T-cell (primary cell): ENCODE results near the gene OGFRL1. TPM values are rescaled to one million over a fixed set of nuclear protein-coding genes. Genes with fewer than 3 reads are reported as not detected.
"Not testable (repeated sequence)": the region's sequence is repeated elsewhere in the genome, so short reads cannot be mapped to it uniquely, and the experiment has no call there.

ENCODE experiments used
- ATAC-seq, 4 experiments: fragments of 200-7000 bp in 3 of 4; fragments of 150-1000 bp in 1 of 4; cut with Tn5 transposase; replicated peaks in 1 of 4; 1 replicate in 3 of 4; 2 replicates in 1 of 4; pipeline ENCODE4 v1.10.0; 2021; ENCODE audit warnings: moderate library complexity in 3 of 4, mild to moderate bottlenecking in 2 of 4, moderate number of reproducible peaks in 1 of 4
- CTCF ChIA-PET, 2 donors: fragments of 300-600 bp; sonication (Branson Sonifier 250); formaldehyde crosslinking; loops; one replicate each; lab custom pipeline; 2022; ENCODE audit warnings: antibody characterized with exemption in 2 of 2; lab: Charles Lee
- POLR2A ChIA-PET, 2 donors: fragments of 300-600 bp; sonication (Branson Sonifier 250); formaldehyde crosslinking; loops; one replicate each; lab custom pipeline; 2022; ENCODE audit warnings: antibody characterized with exemption in 2 of 2; lab: Charles Lee
- DNase-seq, 35 experiments: peaks; one replicate each; pipeline versions ENCODE4 v3.0.0 to v3.0.0-alpha.2; 2013 to 2023
- H3K27ac ChIP-seq: one replicate; pipeline ENCODE4 v1.5.1; 2013; ENCODE audit warnings: low read length
- H3K27me3 ChIP-seq, 2 experiments: replicated peaks in 1 of 2; 1 replicate in 1 of 2; 2 replicates in 1 of 2; pipeline versions ENCODE4 v1.6.1 to v1.7.0; 2013; ENCODE audit warnings: low read length in 1 of 2, mixed read lengths in 1 of 2; ENCODE audit not compliant: control insufficient read depth in 2 of 2, insufficient read depth in 2 of 2; ENCODE audit errors: extremely low read depth in 1 of 2
- H3K36me3 ChIP-seq, 2 donors: 1 replicate in 1 of 2; 2 replicates in 1 of 2; pipeline versions ENCODE4 v1.6.1 to v1.7.0; 2013; ENCODE audit warnings: low read length in 1 of 2; ENCODE audit not compliant: control insufficient read depth in 2 of 2, insufficient read depth in 1 of 2; ENCODE audit errors: extremely low read depth in 1 of 2
- H3K4me1 ChIP-seq, 2 experiments: 1 replicate in 1 of 2; 2 replicates in 1 of 2; pipeline versions ENCODE4 v1.6.1 to v1.7.0; 2013; ENCODE audit warnings: low read length in 2 of 2, mixed read lengths in 1 of 2; ENCODE audit not compliant: insufficient read depth in 2 of 2, control insufficient read depth in 1 of 2; ENCODE audit errors: extremely low read depth in 1 of 2
- H3K4me3 ChIP-seq, 2 donors: 1 replicate in 1 of 2; 2 replicates in 1 of 2; pipeline versions ENCODE4 v1.5.1 to v1.7.0; 2013; ENCODE audit warnings: mild to moderate bottlenecking in 2 of 2, low read length in 1 of 2, moderate library complexity in 1 of 2; ENCODE audit not compliant: control insufficient read depth in 1 of 2; ENCODE audit errors: extremely low read depth in 1 of 2
- H3K9me3 ChIP-seq: 2 replicates; pipeline ENCODE4 v1.7.0; 2013
- H3K27ac Mint-ChIP-seq, 2 donors: one replicate each; pipeline ENCODE4 v1.8.0; 2020 to 2021; ENCODE audit warnings: mild to moderate bottlenecking in 2 of 2, mixed read lengths in 2 of 2
- H3K27me3 Mint-ChIP-seq, 2 donors: one replicate each; pipeline ENCODE4 v1.8.0; 2021 to 2022; ENCODE audit warnings: mixed read lengths in 2 of 2
- H3K36me3 Mint-ChIP-seq: one replicate; pipeline ENCODE4 v1.8.0; 2021; ENCODE audit warnings: mixed read lengths
- H3K4me1 Mint-ChIP-seq, 3 donors: one replicate each; pipeline ENCODE4 v1.8.0; 2020 to 2022; ENCODE audit warnings: mixed read lengths in 3 of 3, mild to moderate bottlenecking in 1 of 3
- H3K4me3 Mint-ChIP-seq, 3 donors: one replicate each; pipeline ENCODE4 v1.8.0; 2020 to 2022; ENCODE audit warnings: mild to moderate bottlenecking in 3 of 3, mixed read lengths in 3 of 3, moderate library complexity in 3 of 3
- H3K9me3 Mint-ChIP-seq, 3 donors: one replicate each; pipeline ENCODE4 v1.8.0; 2020 to 2022; ENCODE audit warnings: mixed read lengths in 3 of 3
- WGBS: methylation state at CpG from one replicate; pipeline ENCODE4 v1.1.5; 2013; ENCODE audit warnings: missing lambda C conversion rate; ENCODE audit not compliant: insufficient coverage; 5-methylcytosine and 5-hydroxymethylcytosine counted together
- total RNA-seq, 35 experiments: library from RNA in 6 of 35; stranded (reverse) in 6 of 35; fragments of 120-200 nt in 1 of 35; gene quantifications; one replicate each; pipeline versions ENCODE4 v1.2.1 to v1.2.4 and lab custom pipeline; 2013 to 2026

The OGFRL1 gene
- total RNA-seq, 5 donors from 2014 or later (not counting 1 experiment from before 2014, with no cell fraction given): 7.3 to 10.0 (median 8.2) TPM

DNA sequence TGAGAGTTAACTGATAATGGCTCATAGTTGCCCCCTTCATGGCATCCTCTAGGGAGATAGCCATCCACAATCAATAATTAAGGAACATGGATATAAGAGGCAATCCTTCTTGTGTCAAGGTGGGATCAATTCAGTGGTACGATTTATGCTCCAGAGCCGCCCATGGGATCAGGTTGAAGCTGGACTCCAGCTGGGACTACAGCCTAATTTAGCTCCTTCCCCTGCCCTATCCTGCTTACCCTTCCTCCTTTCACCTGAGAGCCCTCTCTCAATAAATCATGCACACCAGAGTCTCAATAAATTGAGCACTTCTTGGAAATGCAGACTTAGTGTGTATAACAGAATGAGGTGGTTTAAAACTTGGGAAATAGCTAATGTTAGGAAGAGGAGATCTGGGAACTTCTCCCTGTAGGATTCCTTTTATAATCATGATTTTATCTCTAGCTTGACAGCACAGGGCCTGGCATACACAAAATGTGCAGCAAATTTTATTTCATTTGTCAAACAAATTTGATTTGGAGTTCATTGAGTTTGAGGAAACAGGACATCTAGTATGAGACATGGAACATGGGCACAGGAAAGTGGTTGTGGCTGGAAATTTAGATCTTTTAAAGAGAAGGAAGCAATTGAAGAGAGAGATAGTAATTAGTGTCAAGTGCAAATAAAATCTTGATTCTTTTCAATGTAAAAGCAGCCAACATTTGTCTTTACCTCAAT, 28.6 kb upstream of the OGFRL1 start:
- no peak for DNase-seq
- Mint-ChIP-seq H3K36me3 (no peaks in the 10 kb centered on the region), H3K4me1 (no peaks in the 10 kb centered on the region), H3K27me3 (peaks cover 8% of the 10 kb centered on the region in 2 donors), H3K27ac (no peak overlapping the region), H3K9me3 (no peaks in the 10 kb centered on the region), H3K4me3 (no peak overlapping the region)
- Histone ChIP-seq H3K9me3 (no peaks in the 10 kb centered on the region), H3K36me3 (no peaks in the 10 kb centered on the region), H3K4me1 (no peaks in the 10 kb centered on the region), H3K27ac (no peak overlapping the region), H3K4me3 (no peak overlapping the region), H3K27me3 (peaks cover 0 to 2% of the 10 kb centered on the region in 2 experiments)
- no CpG with 5 or more reads among the region's 2 CpGs for WGBS
- ChIA-PET POLR2A (no interaction called here), CTCF (no interaction called here)
- ATAC-seq: no peak

DNA sequence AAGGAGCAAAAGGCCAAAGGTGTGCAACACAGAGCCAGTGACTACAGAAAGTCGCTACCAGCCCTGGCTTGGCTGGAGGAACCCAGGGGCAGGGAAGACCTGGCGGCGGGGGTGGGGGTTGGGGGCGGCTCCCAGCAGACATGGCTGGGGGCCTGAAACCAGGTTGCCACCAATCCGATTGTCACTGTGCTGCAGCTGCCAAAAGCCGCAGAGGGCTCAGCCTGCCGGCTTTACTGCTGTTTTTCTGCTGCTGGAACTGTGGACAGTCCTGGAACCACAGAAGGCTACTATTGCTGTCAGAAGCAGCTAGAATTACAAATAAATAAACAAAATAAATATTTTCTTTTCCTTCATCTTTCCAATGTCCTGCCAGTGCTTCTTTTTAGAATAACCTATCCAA, 25.7 kb upstream of the OGFRL1 start:
- 96% methylated on average over 6 of the region's 7 CpGs for whole genome bisulfite sequencing
- POLR2A ChIA-PET: no interaction called here
- H3K9me3 Mint-ChIP-seq: no peaks in the 10 kb centered on the region

DNA sequence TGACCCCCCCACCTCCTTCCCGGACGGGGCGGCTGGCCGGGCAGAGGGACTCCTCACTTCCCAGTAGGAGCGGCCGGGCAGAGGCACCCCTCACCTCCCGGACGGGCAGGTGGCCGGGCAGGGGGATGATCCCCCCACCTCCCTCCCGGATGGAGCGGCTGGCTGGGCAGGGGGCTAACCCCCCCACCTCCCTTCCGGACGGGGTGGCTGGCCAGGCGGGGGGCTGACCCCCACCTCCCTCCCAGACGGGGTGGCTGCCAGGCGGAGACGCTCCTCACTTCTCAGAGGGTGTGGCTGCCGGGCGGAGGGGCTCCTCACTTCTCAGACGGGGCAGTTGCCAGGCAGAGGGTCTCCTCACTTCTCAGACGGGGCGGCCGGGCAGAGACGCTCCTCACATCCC, 22.2 kb upstream of the OGFRL1 start:
- peaks cover 8 to 15% of the 10 kb centered on the region in 2 donors for H3K27me3 Mint-ChIP-seq
- H3K36me3 Mint-ChIP-seq, H3K9me3 Mint-ChIP-seq, H3K4me3 ChIP-seq, H3K4me1 Mint-ChIP-seq, H3K36me3 ChIP-seq, DNase-seq, H3K9me3 ChIP-seq, POLR2A ChIA-PET, H3K4me3 Mint-ChIP-seq, H3K4me1 ChIP-seq, H3K27ac ChIP-seq, ATAC-seq, H3K27ac Mint-ChIP-seq, CTCF ChIA-PET, H3K27me3 ChIP-seq: not testable (repeated sequence)
- WGBS: no CpG with 5 or more reads among the region's 24 CpGs

More for the DNA sequence above, 25.7 kb upstream of the OGFRL1 start:
- CTCF ChIA-PET: no interaction called here
- Histone ChIP-seq H3K9me3 (no peaks in the 10 kb centered on the region), H3K27me3 (peaks cover 0 to 2% of the 10 kb centered on the region in 2 experiments), H3K4me3 (no peak overlapping the region), H3K4me1 (no peaks in the 10 kb centered on the region), H3K36me3 (no peaks in the 10 kb centered on the region), H3K27ac (no peak overlapping the region)
- no peak overlapping the region for H3K4me3 Mint-ChIP-seq
- H3K36me3 Mint-ChIP-seq: no peaks in the 10 kb centered on the region
- DNase-seq (no peak), ATAC-seq (no peak)
- peaks cover 4 to 8% of the 10 kb centered on the region in 2 donors for H3K27me3 Mint-ChIP-seq
- no peak overlapping the region for H3K27ac Mint-ChIP-seq
- no peaks in the 10 kb centered on the region for H3K4me1 Mint-ChIP-seq

DNA sequence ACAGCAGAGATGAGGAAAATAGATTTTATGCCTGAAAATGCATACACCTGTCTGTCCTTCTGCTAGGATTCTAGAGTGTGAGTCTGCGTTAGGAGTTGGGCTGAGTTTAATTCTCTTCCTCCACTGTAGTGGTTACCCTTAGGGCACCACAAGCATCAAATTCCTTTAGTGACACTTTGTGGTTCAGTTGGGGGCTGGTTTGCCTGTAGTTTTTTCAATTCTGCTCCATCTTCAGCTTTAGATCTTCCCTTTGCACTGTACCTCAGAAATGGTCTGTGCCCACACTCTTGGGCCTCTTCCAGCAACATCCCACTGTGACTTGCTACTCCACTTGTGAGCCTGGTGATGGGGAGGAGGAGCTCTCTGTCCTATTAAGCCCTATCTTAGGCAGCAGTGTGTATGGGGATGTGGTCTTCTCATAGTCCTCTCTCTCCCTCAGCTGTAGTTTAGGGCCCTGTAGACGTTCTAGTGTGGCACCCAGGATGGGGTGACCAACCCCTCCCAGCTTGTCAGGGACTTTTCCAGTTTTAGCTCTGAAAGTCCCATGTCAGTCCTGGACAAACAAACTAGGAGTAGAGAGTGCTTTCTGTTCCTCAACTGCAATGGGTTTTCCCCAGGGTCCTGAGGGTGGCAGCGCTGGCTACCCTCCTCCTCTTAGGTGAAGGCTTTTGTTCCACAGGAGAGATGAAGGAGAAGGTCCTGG, 19.7 kb upstream of the OGFRL1 start:
- no peak overlapping the region for H3K27ac ChIP-seq
- CTCF ChIA-PET: interaction anchor here in 1 of 2 donors (0.6 kb wide), 1 partner anchor 43 kb away, joined by 5 read pairs; no protein-coding TSS in a partner anchor
- H3K4me3 ChIP-seq: no peak overlapping the region
- no peak overlapping the region for H3K4me3 Mint-ChIP-seq
- ATAC-seq: no peak
- POLR2A ChIA-PET: no interaction called here
- no peak for DNase-seq
- no peak overlapping the region for H3K27ac Mint-ChIP-seq
- H3K27me3 Mint-ChIP-seq: peaks cover 7 to 8% of the 10 kb centered on the region in 2 donors
- peaks cover 0 to 6% of the 10 kb centered on the region in 2 experiments for H3K27me3 ChIP-seq
- no peaks in the 10 kb centered on the region for H3K4me1 ChIP-seq
- H3K36me3 Mint-ChIP-seq: no peaks in the 10 kb centered on the region
- no peaks in the 10 kb centered on the region for H3K4me1 Mint-ChIP-seq
- WGBS: no CpG with 5 or more reads among the region's 3 CpGs
- no peaks in the 10 kb centered on the region for H3K36me3 ChIP-seq
- peaks cover 3 to 6% (median 6%) of the 10 kb centered on the region in 3 donors for H3K9me3 Mint-ChIP-seq
- H3K9me3 ChIP-seq: no peaks in the 10 kb centered on the region

DNA sequence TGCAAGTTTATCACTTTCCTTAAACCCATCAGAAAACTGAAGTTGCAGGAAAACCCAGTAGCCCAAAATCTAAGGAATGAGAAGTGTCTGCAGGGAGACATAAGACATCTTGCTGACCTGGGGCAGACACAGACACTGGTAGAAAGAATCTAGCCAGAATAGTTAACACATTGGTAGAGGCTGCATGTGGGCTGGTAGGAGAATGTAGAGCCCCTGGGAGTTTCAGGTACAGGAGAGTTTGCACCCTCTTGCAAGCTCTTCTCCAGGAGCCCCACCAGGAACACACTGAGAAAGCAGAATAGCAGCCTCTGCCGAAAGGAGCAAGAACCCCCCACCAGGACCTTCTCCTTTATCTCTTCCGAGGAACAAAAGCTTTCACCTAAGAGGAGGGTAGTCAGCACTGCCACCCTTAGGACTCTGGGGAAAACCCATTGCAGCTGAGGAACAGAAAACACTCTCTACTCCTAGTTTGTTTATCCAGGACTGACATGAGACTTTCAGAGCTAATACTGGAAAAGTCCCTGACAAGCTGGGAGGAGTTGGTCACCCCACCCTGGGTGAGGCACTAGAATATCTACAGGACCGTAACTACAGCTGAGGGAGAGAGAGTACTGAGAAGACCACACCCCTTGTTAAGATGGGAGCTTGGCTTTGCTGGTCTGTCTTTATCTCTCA, 10.5 kb upstream of the OGFRL1 start:
- no peak overlapping the region for H3K4me3 ChIP-seq
- no peak overlapping the region for H3K27ac ChIP-seq
- H3K9me3 ChIP-seq: no peaks in the 10 kb centered on the region
- 100% methylated on average over 2 of the region's 3 CpGs for WGBS
- DNase-seq (no peak), ATAC-seq (no peak)
- no peaks in the 10 kb centered on the region for H3K4me1 ChIP-seq
- no peak overlapping the region for H3K27ac Mint-ChIP-seq
- no peaks in the 10 kb centered on the region for H3K27me3 ChIP-seq
- H3K4me1 Mint-ChIP-seq: no peaks in the 10 kb centered on the region
- CTCF ChIA-PET: no interaction called here
- no peaks in the 10 kb centered on the region for H3K36me3 ChIP-seq
- POLR2A ChIA-PET: interaction anchor here in 1 of 2 donors (0.6 kb wide), 1 partner anchor 721 kb away, joined by 3 read pairs; no protein-coding TSS in a partner anchor
- H3K27me3 Mint-ChIP-seq: peaks cover 0 to 5% of the 10 kb centered on the region in 2 donors
- no peak overlapping the region for H3K4me3 Mint-ChIP-seq
- H3K9me3 Mint-ChIP-seq: peaks cover 0 to 3% (median 0%) of the 10 kb centered on the region in 3 donors
- H3K36me3 Mint-ChIP-seq: no peaks in the 10 kb centered on the region

DNA sequence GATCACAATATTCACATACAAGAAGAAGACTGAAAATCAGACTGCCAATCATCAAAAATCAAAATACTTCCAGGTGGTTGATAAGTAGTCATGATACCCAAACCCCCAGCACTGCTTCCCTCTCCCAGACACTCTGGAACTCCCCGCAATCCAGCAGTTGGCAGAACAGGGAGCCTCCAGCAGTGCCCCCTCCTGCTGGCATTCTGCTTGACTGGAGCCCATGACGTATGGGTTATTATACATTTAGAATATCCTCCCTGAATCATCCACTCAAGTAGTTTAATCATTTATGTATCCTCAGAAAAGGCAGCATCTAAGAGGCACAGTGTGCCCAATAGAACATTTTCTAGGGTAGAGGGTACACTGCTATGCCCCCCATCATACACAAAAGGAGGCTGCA, 9.3 kb upstream of the OGFRL1 start:
- no peaks in the 10 kb centered on the region for H3K4me1 Mint-ChIP-seq
- no peaks in the 10 kb centered on the region for H3K9me3 ChIP-seq
- H3K36me3 Mint-ChIP-seq: no peaks in the 10 kb centered on the region
- H3K27me3 Mint-ChIP-seq: peaks cover 0 to 5% of the 10 kb centered on the region in 2 donors
- no peak for ATAC-seq
- WGBS: no CpG with 5 or more reads among the region's 2 CpGs
- no peak for DNase-seq
- no peaks in the 10 kb centered on the region for H3K36me3 ChIP-seq
- ChIA-PET POLR2A (no interaction called here), CTCF (no interaction called here)
- H3K9me3 Mint-ChIP-seq: peaks cover 0 to 3% (median 0%) of the 10 kb centered on the region in 3 donors
- no peaks in the 10 kb centered on the region for H3K4me1 ChIP-seq
- no peak overlapping the region for H3K4me3 ChIP-seq
- no peaks in the 10 kb centered on the region for H3K27me3 ChIP-seq
- no peak overlapping the region for H3K27ac Mint-ChIP-seq
- no peak overlapping the region for H3K4me3 Mint-ChIP-seq
- no peak overlapping the region for H3K27ac ChIP-seq
